ENCODE results near the gene OR6C6. TPM values are rescaled to one million over a fixed set of nuclear protein-coding genes. Genes with fewer than 3 reads are reported as not detected.

OR6C6 gene
- total and polyA plus RNA-seq, 9 donors: not detected

DNA sequence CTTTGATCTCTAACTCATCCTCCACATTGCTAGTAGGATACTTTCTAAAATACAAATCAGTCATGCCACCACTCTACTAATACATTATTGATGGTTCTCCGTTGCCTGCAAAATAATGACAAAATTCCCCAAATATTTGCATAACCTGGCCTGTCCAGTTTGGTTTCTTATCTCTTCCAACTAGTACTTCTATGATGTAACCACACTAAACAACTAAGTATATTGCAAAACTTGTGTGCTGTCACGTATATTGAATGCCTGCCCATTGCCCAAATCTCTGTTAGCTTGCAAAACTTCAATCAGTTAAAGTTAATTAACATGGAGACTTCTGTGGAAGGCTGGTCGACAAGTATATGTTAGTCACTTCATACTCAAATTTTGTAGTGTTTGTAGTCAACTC lies 45.4 kb downstream of the OR6C6 start:
- Histone ChIP-seq H3K4me3 (ENCODE audit: low read length) (no peak overlapping the region), H3K9me3 (replicated peaks; ENCODE audit: control insufficient read depth, low read depth, low read length) (no peaks in the 10 kb centered on the region)
- 80% methylated on average over 1 of the region's 3 CpGs for WGBS (ENCODE audit: insufficient coverage)

DNA sequence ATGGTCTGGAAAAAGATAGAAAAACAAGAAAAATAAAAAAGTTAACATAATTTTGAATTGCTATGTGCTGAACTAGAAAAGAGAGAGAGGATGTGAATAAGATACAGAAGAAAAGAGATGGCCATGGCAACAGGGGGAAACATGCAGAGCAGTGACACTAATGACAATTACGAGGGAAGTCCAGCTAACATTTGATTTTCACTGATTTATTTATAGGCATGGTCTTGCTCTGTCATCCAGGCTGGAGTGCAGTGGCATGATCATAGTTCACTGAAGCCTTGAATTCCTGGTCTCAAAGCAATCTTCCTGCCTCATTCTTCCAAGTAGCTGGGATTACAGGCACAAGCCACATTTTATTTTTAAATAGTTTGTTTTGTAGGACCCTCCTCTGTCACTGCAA lies 50.2 kb downstream of the OR6C6 start:
- H3K36me3 ChIP-seq (ENCODE audit: control insufficient read depth, insufficient read depth, low read length): no peaks in the 10 kb centered on the region
- H3K4me3 ChIP-seq (ENCODE audit: low read length): no peak overlapping the region
- H3K9me3 ChIP-seq (replicated peaks; ENCODE audit: control insufficient read depth, low read depth, low read length): no peaks in the 10 kb centered on the region
- H3K27me3 ChIP-seq (ENCODE audit: control insufficient read depth, insufficient read depth, low read length): no peaks in the 10 kb centered on the region
- DNase-seq: no peak
- H3K4me1 ChIP-seq (ENCODE audit: control insufficient read depth, insufficient read depth, low read length): no peaks in the 10 kb centered on the region
- no peak overlapping the region for H3K27ac ChIP-seq (ENCODE audit: low read length)
- 36% methylated on average over 1 of the region's 1 CpG for WGBS (ENCODE audit: insufficient coverage)

More for the DNA sequence above, 45.4 kb downstream of the OR6C6 start:
- Histone ChIP-seq H3K4me1 (ENCODE audit: control insufficient read depth, insufficient read depth, low read length) (no peaks in the 10 kb centered on the region), H3K27ac (ENCODE audit: low read length) (no peak overlapping the region), H3K27me3 (ENCODE audit: control insufficient read depth, insufficient read depth, low read length) (no peaks in the 10 kb centered on the region), H3K36me3 (ENCODE audit: control insufficient read depth, insufficient read depth, low read length) (no peaks in the 10 kb centered on the region)
- no peak for DNase-seq

DNA sequence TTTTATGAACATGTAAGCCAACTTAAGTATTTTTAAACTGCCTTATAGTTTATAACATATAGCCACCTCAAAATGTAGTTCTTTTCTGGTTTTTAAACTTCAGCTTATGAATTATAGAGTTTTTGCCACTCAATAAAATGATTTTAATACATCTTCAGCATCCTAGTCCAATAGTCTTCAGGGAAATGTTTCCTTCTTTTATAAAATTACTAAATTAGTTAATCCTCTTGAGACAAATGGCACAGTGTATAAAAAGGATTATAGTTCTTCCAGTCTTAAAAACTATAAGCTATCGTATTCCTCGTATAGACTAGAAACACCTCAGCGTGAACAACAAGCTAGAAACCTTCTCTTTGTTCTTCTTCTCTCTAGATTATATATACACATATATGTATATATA lies 52.1 kb downstream of the OR6C6 start, which contains the start of gene OR6C74:
TSS of gene OR6C74 (plus strand) at position 301 of the 400 bp plus-strand sequence. CDS start 2,679 bp downstream, outside the sequence.
- Histone ChIP-seq H3K27me3 (ENCODE audit: control insufficient read depth, insufficient read depth, low read length) (no peaks in the 10 kb centered on the region), H3K4me1 (ENCODE audit: control insufficient read depth, insufficient read depth, low read length) (no peaks in the 10 kb centered on the region), H3K27ac (ENCODE audit: low read length) (no peak within 1 kb of the TSS), H3K9me3 (replicated peaks; ENCODE audit: control insufficient read depth, low read depth, low read length) (no peaks in the 10 kb centered on the region), H3K36me3 (ENCODE audit: control insufficient read depth, insufficient read depth, low read length) (no peaks in the 10 kb centered on the region), H3K4me3 (ENCODE audit: low read length) (no peak within 1 kb of the TSS)
- DNase-seq: no peak
- WGBS (ENCODE audit: insufficient coverage): no CpG with 5 or more reads among the region's 3 CpGs

Other genes starting within 250 kb of the OR6C6 start
- not detected for gene OR9K2, start 170.2 kb downstream of the OR6C6 start, total RNA-seq
- not detected for gene OR9K2, start 170.2 kb downstream of the OR6C6 start, polyA plus RNA-seq (ENCODE audit: insufficient read depth in 1 of 8, insufficient read length in 8 of 8, low replicate concordance in 1 of 8)
- not detected for gene OR10A7, start 75.5 kb downstream of the OR6C6 start, total RNA-seq
- gene OR10A7, start 75.5 kb downstream of the OR6C6 start, polyA plus RNA-seq (ENCODE audit: insufficient read depth in 1 of 8, insufficient read length in 8 of 8, low replicate concordance in 1 of 8): not detected
- not detected for gene OR6C74, start 52.0 kb downstream of the OR6C6 start, total RNA-seq
- not detected for gene OR6C74, start 52.0 kb downstream of the OR6C6 start, polyA plus RNA-seq (ENCODE audit: insufficient read depth in 1 of 8, insufficient read length in 8 of 8, low replicate concordance in 1 of 8)
- not detected for gene OR6C1, start 17.8 kb upstream of the OR6C6 start, total RNA-seq
- gene OR6C1, start 17.8 kb upstream of the OR6C6 start, polyA plus RNA-seq (ENCODE audit: insufficient read depth in 1 of 8, insufficient read length in 8 of 8, low replicate concordance in 1 of 8): not detected
- not detected for gene OR6C3, start 34.2 kb upstream of the OR6C6 start, total RNA-seq
- not detected for gene OR6C3, start 34.2 kb upstream of the OR6C6 start, polyA plus RNA-seq (ENCODE audit: insufficient read depth in 1 of 8, insufficient read length in 8 of 8, low replicate concordance in 1 of 8)
- gene OR6C75, start 66.4 kb upstream of the OR6C6 start, total RNA-seq: not detected
- gene OR6C75, start 66.4 kb upstream of the OR6C6 start, polyA plus RNA-seq (ENCODE audit: insufficient read depth in 1 of 8, insufficient read length in 8 of 8, low replicate concordance in 1 of 8): under 1 TPM in 1 of 8 donors, not detected in 7; 0.06 TPM
- not detected for gene OR6C65, start 104.0 kb upstream of the OR6C6 start, total RNA-seq
- gene OR6C65, start 104.0 kb upstream of the OR6C6 start, polyA plus RNA-seq (ENCODE audit: insufficient read depth in 1 of 8, insufficient read length in 8 of 8, low replicate concordance in 1 of 8): not detected
- gene OR6C76, start 129.7 kb upstream of the OR6C6 start, total RNA-seq: not detected
- not detected for gene OR6C76, start 129.7 kb upstream of the OR6C6 start, polyA plus RNA-seq (ENCODE audit: insufficient read depth in 1 of 8, insufficient read length in 8 of 8, low replicate concordance in 1 of 8)
- gene OR6C2, start 147.5 kb upstream of the OR6C6 start, total RNA-seq: not detected
- not detected for gene OR6C2, start 147.5 kb upstream of the OR6C6 start, polyA plus RNA-seq (ENCODE audit: insufficient read depth in 1 of 8, insufficient read length in 8 of 8, low replicate concordance in 1 of 8)
- not detected for gene OR6C70, start 173.6 kb upstream of the OR6C6 start, total RNA-seq
- not detected for gene OR6C70, start 173.6 kb upstream of the OR6C6 start, polyA plus RNA-seq (ENCODE audit: insufficient read depth in 1 of 8, insufficient read length in 8 of 8, low replicate concordance in 1 of 8)
- not detected for gene OR6C68, start 195.8 kb upstream of the OR6C6 start, total RNA-seq
- not detected for gene OR6C68, start 195.8 kb upstream of the OR6C6 start, polyA plus RNA-seq (ENCODE audit: insufficient read depth in 1 of 8, insufficient read length in 8 of 8, low replicate concordance in 1 of 8)